Frontal cortex (tissue), 4 donors: ENCODE data around the gene COBL. TPM values are rescaled to one million over a fixed set of nuclear protein-coding genes. Genes with fewer than 3 reads are reported as not detected.
A peak's percentile ranks its signal among the peaks of the same experiment; 100 is the strongest.

Source experiments
- DNase-seq, 2 donors: peaks; one replicate each; pipeline ENCODE4 v3.0.0; 2012; ENCODE audit warnings: low spot score in 2 of 2
- FAIRE-seq: peaks from 2 replicates; lab custom pipeline; 2012; peaks lifted over from hg19 to GRCh38; lab: Jason Lieb, UNC
- total RNA-seq: library from RNA; depleted of rRNA; stranded (reverse); fragments of >200 nt; gene quantifications from one replicate; pipeline ENCODE4 v1.2.3, GENCODE V29; 2014
- donor health status: control.
- donor health status: control.
- donor health status: control.

The COBL gene
- total RNA-seq, 1 donor from 2014 or later, result 2.4 TPM

DNA sequence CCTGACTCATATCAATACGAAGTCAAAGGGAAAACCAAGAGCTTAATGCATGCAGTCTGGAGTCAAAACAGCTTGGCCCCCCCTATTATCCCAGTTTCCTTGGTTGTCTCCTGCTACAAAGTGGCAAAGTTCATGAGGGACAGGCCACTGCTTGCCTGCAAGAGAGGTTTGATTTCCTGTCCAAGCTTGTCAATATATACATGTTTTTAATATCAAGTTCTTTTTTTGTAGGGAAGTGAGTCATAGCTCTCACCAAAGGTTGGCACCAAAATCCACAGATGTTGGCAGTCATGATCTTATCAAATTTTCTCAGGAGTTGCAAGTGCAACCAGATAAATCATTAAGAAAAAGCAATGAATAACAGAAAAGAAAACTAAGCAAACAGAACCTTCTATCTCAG lies 176.8 kb downstream of the COBL start:
- FAIRE-seq (no peak), DNase-seq (no peak)

DNA sequence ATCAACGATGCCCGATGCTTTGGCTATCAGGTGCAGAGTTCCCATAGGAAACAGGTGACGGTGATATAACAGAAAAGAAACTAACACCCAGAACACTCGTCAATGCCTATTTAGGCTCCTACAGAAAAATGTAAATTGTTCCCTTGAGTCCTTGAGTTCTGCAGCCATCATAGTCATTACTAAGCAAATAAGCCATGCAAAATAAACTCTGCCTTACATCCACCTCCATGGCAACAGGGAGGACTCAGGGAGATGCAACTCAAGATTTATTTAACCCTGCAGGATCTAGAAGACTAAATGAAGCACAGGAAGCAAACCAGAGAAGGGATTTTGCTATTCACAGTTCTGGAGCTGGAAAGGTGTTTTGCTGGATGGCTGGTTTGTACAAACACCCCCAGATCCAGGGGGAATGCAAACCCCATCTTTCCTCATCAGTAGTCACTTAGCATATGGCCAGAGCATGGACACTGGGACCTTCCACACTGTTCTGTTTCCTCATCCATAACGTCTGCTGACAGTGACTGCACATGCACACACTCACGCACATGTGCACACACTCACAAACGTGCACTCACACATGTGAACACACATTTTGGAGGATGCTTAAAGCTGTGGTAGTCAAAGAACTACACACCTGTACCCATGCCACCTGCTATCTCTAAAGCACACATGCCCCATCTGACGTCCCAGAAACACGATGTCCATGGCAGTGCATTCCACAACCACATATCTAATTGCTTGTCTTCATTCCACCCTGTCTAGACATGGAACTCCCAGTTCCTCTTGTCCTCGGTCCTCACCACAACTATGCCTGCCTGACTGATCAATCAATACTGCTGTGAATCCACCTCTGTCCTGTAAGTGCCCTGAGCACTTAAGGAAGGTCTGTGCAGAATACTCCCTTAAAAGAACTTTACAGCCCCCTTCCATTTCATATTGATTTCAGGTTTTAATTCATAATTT lies 178.2 kb downstream of the COBL start:
- FAIRE-seq (no peak), DNase-seq (no peak)

DNA sequence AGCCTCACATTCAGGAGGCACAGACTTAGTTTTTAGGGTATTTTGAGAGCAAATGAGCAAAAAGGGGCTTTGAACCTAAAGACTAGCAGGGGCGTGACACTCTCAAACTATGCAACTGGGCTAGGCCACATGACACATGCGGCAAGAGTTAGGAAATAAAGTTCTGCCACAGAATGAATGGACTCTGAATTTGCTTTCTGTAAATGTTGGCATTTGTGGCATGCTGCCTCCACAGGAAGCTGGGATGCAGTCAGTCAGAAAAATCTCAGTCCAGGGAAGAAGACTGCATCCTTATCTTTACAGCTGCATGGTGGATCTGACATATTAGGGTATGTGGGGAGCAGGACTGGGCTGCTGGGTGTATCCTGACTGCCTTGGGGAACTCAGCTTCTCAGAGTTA lies 181.0 kb downstream of the COBL start:
- no peak for DNase-seq
- no peak for FAIRE-seq

DNA sequence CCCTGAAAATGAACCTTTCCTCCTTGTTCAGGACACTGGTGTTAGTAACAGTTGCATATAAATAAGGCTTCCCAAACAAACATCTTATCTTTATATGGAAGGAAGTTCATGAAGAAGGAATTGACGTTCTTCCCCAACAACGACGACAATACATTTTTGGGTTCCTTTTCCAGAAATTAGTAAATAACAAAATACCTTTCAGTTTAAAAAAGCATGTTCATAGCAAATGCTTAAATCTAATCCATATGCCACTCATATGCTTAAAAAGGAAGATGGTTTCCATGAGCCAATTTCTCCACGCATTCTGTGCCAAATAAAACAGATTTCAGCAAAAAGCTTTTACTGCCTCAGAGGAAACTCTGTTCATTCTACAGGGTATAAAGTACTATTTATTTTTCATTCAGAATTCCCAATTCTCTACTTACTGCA lies 182.6 kb downstream of the COBL start:
- no peak for DNase-seq
- no peak for FAIRE-seq

DNA sequence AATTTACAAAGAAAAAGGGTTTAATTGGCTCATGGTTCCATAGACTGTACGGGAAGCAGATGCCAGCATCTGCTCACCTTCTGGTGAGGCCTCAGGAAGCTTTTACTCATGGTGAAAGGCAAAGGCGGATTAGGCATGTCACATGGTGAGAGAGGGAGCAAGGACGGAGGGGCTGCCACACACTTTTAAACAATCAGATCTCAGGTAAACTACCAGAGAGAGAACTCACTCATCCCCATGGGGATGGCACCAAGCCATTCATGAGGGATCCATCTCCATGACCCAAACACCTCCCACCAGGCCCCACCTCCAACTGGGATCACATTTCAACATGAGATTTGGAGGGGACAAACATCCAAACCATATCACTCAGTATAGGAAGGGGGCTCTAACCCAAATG lies 183.9 kb downstream of the COBL start:
- DNase-seq, result no peak
- FAIRE-seq, result no peak

DNA sequence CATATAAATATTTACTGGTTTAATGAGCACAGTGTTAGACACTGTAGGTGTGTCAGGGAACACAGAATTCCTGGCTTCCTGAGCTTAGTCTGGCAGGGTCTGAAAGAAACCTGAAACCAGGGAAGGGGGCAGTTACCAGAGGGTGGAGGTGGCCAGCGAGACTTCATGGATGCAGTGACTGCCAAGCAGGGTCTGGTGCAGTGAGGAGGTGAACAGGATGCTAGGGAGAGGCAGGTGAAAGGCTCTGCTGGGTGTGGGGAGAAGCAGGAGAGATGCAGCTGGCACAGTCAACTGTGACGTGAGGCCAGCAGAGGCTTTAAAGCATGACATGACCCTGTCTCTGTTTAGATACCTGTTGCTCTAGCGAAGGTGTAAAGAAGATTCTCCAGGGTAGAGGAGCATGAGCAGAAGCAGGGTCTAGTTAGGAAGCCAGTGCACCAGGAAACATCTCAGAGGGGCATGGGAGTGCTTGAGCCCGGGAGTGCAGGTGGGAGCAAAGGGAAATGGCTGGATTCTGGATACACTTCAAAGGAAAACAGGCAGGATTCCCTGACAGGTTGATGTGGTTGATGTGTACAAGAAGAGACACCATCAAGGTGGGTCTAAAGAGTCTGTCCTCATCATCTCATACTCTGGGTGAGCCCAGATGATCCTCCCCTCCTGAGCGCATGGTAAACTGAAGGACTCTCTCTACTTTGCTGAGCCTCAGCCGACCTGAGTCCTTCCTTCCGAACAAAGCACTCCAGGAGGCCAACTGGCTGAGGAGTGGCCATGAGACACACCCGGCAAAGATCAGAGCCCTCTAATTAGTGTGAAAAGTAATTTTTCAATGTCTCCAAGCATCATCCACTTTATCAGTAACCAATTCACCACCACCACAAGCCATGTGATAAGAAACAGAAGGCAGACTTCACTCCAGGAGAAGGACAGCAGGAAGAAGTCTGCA lies 186.8 kb downstream of the COBL start:
- DNase-seq, result no peak
- FAIRE-seq, result no peak

DNA sequence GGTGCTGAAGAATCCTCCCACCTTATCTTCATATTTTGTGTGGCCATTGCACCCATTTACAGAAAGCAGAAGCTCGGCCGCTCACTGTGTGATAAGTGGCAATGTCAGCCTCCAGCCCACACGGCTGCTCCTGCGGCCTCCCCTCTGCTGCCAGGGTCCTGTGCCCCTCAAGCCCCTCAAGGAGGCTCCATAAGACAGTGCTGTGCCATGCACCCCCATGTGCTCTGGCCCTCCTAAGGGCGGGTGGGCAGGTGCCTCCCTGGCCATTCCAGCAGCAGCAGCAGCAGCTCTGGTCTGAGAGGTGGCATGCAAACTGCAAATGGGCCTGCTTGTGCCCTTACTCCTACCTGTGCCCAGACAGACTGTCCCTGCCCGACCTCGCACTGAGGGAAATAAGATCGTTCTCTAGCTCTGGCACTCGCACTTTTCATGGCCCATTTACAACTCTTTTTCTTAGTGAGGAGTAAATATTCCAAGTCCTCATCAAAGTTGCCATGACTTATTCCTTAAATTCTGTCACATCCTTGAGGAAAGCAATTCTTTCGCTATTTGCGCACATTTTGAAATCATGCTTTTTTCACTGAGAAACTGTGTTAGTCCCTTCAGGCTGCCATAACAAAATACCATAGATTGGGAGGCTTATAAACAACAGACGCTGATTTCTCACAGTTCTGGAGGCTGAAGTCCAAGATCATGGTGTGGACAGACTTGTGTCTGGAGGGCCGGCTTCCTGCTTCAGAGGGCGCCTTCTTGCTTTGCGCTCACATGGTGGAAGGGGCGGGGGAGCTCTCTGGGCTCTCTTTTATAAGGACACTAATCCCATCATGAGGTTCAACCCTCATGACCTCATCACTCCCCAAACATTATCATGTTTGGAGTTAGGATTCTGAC lies 187.8 kb downstream of the COBL start:
- DNase-seq, result no peak

DNA sequence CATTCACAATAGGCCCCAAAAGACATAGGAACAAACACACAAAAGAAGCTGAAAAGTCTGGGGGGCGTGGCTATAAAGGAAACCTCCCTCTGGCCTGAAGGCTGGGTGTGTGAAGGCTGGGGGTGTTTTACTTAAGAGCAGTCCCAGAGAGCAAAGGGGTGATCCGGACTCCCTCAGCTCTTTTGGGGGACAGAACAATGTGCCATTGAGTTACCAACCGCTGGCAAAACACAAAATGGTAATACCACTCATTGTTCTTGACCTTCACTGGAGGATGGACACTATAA lies 189.0 kb downstream of the COBL start:
- no peak for DNase-seq
- FAIRE-seq, result no peak

More for the DNA sequence above, 187.8 kb downstream of the COBL start:
- no peak for FAIRE-seq

DNA sequence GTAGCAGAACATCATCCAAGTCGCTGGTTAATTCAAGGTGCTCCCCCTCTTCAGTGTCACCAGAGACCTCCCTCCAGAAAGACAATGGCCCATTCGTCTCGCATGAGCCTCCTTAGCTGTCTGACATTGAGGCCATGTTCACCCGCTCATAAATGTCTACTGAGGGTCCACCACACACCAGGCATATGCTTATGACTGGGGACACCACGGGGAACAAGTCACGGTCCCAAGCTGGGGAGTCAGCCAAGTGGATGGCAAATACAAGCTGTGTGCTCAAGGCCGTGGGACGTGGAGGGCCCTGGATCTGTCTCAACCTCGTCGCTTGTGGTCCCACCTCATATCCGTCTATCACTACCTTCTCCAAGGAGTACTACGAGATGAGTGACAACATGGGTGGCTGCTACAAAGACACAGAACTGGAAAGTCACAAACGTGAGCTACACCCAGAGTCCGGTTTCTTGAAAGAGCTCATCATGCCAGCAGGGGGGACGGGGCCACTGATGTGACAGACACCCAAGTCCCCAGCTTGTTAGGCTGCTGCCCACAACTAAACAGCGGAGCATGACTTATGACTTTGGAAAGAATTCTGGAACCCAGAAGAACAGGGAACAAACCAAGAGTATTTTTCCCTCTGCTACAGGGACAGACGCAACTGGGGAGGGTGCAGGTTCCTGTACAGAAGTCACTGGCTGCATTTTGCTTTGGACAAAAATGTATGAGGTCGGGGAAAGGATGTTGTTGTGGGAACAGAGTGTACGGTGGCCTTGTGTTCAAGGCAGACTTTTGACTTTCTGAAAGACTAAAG lies 189.6 kb downstream of the COBL start:
- FAIRE-seq, result no peak
- no peak for DNase-seq

DNA sequence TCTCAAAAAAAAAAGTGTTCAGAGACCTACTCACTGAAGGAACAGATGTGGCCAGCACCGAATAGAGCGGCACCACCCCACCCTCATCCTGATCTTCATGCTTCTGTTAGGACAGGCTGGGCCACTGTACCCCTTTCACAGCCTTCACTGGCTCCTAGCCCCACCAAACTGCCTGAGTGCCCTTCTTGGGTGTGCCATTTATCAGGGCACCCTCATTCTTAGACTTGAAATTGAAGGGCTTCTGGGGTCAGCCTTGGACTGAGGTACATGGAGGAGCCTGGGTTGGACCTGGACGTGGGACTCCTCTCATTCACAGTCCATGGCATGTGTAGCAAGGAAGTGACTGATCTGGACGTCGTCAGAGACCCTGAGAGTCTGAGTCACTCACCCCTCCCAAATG lies 190.3 kb downstream of the COBL start:
- DNase-seq (no peak), FAIRE-seq (no peak)

DNA sequence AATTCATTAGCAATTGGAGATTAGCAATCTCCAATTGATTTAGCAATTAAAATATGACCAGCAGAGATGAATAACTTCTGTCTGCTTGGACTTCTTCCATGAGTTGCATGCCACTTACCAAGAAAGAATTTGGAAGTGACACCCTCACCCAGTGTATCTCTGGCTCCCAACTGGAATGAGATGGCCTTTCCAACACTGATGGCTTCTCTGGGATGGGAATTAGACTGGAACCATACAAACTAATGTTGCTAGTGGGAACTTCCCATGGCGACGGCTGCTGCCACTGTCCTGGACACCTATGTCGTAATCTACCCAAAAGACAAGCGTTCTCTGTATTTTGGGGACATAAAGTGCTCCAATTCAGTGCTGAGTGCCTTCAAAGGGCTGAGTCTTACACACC lies 192.3 kb downstream of the COBL start:
- DNase-seq, result no peak
- FAIRE-seq, result no peak

DNA sequence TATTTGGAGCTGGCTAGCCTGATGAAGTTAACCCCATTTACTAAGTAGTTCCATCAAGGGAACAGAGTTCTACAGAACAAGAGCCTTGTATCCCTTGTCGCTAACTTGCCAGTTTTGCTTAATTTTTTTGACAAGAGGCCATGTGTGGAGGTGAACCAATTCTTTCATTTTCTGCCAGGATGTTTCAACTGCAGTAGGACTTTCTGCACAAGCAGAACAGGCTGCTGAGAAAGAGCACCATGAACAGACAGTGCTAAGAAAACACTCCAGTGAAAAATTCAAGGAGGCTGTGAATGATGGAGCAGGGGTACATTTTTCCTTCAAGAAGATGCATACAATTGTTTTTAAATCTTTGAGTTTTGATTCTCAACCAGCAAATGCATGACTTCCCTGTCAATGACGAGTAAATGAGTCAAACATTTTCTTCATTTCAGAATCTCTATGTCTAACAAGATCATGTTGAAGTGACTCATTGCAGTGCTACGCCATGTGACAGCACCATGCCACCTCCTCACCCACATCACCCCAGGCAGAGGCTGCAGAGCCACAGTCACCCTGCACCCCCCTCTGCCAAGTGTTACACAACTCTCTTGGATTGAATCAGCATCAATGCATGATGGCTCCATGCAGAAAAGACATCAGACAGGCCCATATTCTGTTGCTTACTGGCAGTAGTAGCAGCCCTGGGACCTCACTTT lies 193.1 kb downstream of the COBL start:
- FAIRE-seq, result no peak

DNA sequence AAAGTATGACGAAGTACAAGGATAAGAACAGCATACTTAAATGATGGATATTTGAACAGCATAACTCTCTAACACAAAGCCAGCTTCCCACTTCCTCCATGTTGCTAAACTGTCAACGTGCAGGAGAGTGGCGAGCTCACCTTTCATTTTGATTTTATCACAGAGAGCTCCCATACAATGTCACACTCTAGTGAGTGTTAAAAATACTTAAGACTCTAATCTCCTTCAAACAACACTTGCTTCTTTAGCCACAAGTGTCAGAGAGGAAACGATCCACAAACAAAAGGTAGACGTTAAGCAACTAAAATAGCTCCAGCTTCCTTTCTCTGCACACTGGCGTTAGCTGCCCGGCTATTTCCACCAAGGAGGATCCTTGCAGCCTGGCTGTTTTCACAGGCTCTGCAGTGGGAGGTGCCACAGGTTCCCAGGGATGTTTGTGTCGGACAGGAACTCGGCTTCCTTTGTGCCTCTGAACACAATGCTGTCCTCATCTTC lies 194.6 kb downstream of the COBL start:
- FAIRE-seq (no peak), DNase-seq (no peak)

More for the DNA sequence above, 193.1 kb downstream of the COBL start:
- peak; percentile 14 to 55 for DNase-seq

DNA sequence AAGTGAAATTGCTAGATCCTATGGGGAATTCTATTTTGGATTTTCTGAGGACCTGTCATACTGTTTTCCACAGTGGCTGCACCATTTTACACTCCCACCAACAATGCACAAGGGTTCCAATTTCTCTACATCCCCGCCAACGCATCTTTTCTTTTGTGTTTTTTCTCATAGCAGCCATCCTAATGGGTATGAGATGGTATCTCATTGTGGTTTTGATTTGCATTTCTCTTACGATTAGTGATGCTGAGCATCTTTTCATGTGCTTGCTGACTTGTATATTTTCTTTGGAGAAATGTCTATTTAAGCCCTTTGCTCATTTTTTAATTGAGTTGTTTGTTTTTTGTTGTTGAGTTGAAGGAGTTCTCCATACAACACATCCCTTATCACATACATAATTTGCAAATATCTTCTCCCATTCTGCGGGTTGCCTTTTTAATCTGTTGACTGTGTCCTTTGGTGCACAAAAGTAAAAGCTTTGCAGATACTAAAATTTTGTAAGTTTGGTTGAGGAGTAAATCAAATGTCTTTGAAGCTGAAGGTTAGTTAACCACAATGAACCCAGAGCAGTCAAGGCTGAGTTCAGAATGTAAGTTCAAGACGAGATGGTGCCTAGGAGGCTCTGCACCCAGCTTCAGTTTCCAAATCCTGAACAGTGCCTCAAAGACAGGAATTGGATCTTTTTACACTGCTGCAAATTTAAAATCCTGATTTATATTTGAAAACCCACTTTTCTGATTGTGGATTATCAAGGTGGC lies 195.4 kb downstream of the COBL start:
- DNase-seq, result no peak
- no peak for FAIRE-seq

DNA sequence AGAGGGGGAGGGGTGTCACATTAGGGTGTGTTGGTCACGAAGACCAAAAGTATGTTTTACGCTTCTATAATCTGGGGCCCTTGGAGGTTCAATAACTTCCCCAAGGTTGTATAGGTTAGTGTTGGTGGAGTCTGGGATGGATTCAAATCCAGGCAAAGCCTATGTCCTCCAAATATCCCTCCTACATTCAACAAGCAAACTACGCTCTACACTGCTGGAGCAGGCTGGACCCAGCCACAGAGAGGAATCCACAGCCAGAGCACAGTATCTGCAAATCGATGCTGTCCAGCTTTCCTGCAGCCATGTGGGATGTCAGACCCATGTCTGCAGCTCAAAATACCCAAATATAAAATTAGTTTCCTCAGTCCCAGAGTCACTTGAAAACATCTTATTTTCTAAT lies 198.0 kb downstream of the COBL start:
- DNase-seq (no peak), FAIRE-seq (no peak)

DNA sequence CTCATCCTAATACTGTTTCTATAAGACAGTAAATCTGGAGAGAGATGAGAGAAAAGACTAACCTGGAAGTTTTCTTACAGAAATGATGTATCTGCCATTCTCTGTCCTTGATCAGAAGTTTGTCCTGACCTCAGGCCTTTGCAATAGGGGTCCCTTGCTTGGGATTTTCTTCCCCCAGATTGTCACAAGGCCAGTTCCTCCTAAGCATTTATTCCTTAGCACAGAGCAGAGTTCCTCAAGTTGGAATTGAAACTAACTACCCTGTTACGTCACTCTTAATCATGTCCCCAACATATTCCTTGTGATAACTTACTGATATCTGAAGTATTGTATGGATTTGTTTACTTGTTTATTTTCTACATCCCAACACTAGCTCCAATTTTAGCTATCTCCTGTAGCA lies 202.1 kb downstream of the COBL start:
- no peak for DNase-seq
- no peak for FAIRE-seq

DNA sequence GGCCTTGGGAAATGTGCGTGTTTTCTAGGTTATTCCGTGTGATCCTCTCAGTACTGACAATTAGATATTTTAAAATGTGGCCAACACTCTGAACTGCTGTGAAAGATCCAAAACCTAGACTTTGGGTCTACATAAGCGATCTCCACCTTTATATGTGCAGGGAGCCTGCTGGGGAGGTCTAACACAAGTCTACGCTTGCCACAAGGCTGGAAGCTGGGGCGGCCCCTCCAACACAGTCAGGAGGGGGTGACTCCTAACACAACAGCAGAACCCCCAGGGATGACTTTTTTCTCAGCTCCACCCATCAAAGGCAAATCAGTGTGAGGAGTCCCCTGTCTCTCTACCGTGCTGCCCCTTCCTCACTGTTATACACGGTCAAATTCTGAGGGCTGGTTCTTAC lies 202.6 kb downstream of the COBL start:
- FAIRE-seq, result no peak

DNA sequence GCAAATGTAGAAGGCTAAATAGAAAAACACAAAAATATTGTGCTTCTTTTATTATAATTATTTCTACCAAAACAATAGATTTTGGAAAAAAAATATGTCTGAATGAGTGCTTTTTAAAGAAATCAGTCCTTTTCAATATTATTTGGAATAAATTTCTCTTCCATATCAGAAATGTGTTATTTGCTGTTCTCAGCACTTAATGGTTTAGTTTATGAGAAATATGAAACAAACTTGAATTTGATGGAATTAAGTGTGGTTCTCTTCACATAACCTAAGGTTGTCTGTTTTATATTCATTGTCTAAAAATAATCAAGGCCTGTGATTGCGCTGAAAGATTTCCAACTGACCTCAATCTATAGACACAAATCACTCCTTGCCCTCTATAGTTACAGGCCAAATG lies 203.0 kb downstream of the COBL start:
- FAIRE-seq (peak; percentile 3), DNase-seq (no peak)

More for the DNA sequence above, 202.6 kb downstream of the COBL start:
- no peak for DNase-seq
